Measurements from ENCODE around the gene KRTAP3-2.

DNA sequence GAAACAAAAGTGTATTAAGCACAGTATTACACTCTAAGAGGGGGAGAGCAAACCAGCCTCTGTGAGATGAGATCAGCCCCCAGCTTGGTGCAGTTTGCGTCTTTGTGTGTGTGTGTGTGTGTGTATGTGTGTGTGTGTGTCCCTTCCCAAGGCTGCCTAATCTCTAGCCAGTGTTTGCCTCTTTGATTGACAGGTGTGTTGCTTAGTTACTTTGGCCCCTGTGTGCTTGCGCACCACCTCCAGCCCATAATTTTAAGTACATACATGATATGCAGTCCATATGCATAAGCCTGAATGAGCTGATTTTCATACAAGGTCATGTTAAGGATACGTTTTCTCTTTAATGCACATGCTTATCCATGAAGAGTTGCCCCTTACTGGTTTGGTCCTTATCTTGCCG is 2.1 kb upstream of the KRTAP3-2 start:
- TF ChIP-seq, protein P1, sequence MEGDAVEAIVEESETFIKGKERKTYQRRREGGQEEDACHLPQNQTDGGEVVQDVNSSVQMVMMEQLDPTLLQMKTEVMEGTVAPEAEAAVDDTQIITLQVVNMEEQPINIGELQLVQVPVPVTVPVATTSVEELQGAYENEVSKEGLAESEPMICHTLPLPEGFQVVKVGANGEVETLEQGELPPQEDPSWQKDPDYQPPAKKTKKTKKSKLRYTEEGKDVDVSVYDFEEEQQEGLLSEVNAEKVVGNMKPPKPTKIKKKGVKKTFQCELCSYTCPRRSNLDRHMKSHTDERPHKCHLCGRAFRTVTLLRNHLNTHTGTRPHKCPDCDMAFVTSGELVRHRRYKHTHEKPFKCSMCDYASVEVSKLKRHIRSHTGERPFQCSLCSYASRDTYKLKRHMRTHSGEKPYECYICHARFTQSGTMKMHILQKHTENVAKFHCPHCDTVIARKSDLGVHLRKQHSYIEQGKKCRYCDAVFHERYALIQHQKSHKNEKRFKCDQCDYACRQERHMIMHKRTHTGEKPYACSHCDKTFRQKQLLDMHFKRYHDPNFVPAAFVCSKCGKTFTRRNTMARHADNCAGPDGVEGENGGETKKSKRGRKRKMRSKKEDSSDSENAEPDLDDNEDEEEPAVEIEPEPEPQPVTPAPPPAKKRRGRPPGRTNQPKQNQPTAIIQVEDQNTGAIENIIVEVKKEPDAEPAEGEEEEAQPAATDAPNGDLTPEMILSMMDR (IDR thresholded peaks at IDR 0.05), result no peak
- TF ChIP-seq POLR2A (IDR thresholded peaks at IDR 0.05; ENCODE audit: low read depth) (no peak), POLR2AphosphoS5 (IDR thresholded peaks at IDR 0.05) (no peak), EP300 (IDR thresholded peaks at IDR 0.05) (no peak)

All from esophagus muscularis mucosa (tissue), 4 donors.